Kidney (tissue), 14 donors: ENCODE data around the gene LYRM2. TPM values are rescaled to one million over a fixed set of nuclear protein-coding genes. Genes with fewer than 3 reads are reported as not detected.

Experiments used
- DNase-seq, 5 donors: peaks; one replicate each; pipeline ENCODE4 v3.0.0-alpha.2; 2013 to 2020
- FAIRE-seq: peaks from 2 replicates; lab custom pipeline; 2012; peaks lifted over from hg19 to GRCh38; lab: Jason Lieb, UNC
- H3K27ac ChIP-seq, 2 donors: one replicate each; pipeline ENCODE4 v1.7.0; 2013; ENCODE audit warnings: low read depth in 2 of 2, low read length in 2 of 2, inconsistent platforms in 1 of 2
- H3K27me3 ChIP-seq: one replicate; pipeline ENCODE4 v1.7.1; 2013; ENCODE audit warnings: low read length, inconsistent platforms; ENCODE audit not compliant: control insufficient read depth, insufficient read depth
- H3K36me3 ChIP-seq, 3 donors: one replicate each; pipeline versions ENCODE4 v1.7.0 to v1.7.1; 2013; ENCODE audit warnings: low read length in 3 of 3, control low read depth in 1 of 3, inconsistent platforms in 1 of 3; ENCODE audit not compliant: insufficient read depth in 3 of 3, control insufficient read depth in 2 of 3
- H3K4me1 ChIP-seq, 3 donors: one replicate each; pipeline versions ENCODE4 v1.7.0 to v1.7.1; 2013; ENCODE audit warnings: low read length in 3 of 3, inconsistent platforms in 1 of 3, low read depth in 1 of 3; ENCODE audit not compliant: control insufficient read depth in 2 of 3, insufficient read depth in 2 of 3
- H3K4me3 ChIP-seq, 3 donors: one replicate each; pipeline versions ENCODE4 v1.7.0 to v1.8.1; 2013; ENCODE audit warnings: low read length in 3 of 3, control low read depth in 1 of 3, inconsistent platforms in 1 of 3
- H3K9ac ChIP-seq, 3 donors: one replicate each; pipeline versions ENCODE4 v1.7.0 to v1.7.1; 2013; ENCODE audit warnings: low read length in 3 of 3, control low read depth in 1 of 3, inconsistent platforms in 1 of 3
- H3K9me3 ChIP-seq, 3 donors: one replicate each; pipeline versions ENCODE4 v1.7.0 to v1.7.1; 2013; ENCODE audit warnings: low read length in 3 of 3, control low read depth in 1 of 3, inconsistent platforms in 1 of 3; ENCODE audit not compliant: control insufficient read depth in 2 of 3, insufficient read depth in 1 of 3
- CTCF ChIP-seq: IDR thresholded peaks from 3 replicates; pipeline ENCODE4 v1.5.1; 2012; ENCODE audit warnings: mild to moderate bottlenecking, moderate library complexity, borderline replicate concordance; ENCODE audit not compliant: insufficient read depth; ENCODE audit errors: extremely low read depth
- intact Hi-C: fragments of 100-400 bp; cut with DNase I; formaldehyde crosslinking; loops from one replicate; pipeline ENCODE4 v1.11.1; 2022
- polyA plus RNA-seq: library from polyadenylated mRNA; stranded (reverse); fragments of 350-450 nt; fragmentation: Illumina TruSeq; extraction: RNeasy Lipid Tissue Mini Kit (QIAGEN cat#74804); gene quantifications from one replicate; pipeline ENCODE4 v1.2.3, GENCODE V29; 2014; ENCODE audit warnings: low read depth, low replicate concordance; ENCODE audit not compliant: insufficient read depth
- total RNA-seq: library from RNA; stranded (reverse); fragmentation: NEBNext Ultra II Directional; extraction: Animal tissue kit (Norgen Biotek cat#: 25700); gene quantifications from one replicate; pipeline ENCODE4 v1.2.1, GENCODE V29; 2021
- donor health status: control.
- donor health status: control.
- donor health status: control.
- donor health status: control.
- donor health status: control.
- donor health status: DM: yes; HTN: yes; CAD: no.
- donor health status: Normal renal cell carcinoma (clear cell type).

The LYRM2 gene
- total and polyA plus RNA-seq, 2 donors from 2014 or later: 22.6 to 42.8 TPM

- Histone ChIP-seq H3K36me3 (peaks cover 2 to 59% (median 46%) of the 10 kb centered on the region in 3 donors), H3K9ac (no peak overlapping the region)
These were observed 40.9 kb upstream of the LYRM2 start for GRCh38 chr6:89679215-89680120.

DNA sequence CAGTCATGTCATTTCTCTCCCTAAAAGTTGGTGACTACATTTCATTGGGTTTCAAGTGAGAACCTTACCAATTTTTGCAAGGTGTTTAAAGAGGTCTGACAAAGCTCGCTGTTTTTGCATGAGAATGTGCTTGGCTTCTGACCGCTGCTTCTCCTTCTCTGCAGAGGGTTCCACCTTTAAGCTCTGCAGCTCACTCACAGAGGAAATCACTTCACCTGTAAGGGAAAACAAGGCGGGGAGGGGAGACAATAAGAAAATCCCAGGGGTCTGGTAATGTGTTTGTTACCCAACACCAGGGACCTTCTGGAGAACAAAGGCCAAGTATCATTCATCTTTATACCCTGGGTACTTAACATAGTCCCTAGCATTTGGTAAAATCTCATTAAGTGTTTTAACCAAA is 40.0 kb upstream of the LYRM2 start:
- DNase-seq (no peak), FAIRE-seq (no peak)
- H3K9ac ChIP-seq: no peak overlapping the region
- no peaks in the 10 kb centered on the region for H3K27me3 ChIP-seq
- H3K9me3 ChIP-seq: no peaks in the 10 kb centered on the region
- H3K4me3 ChIP-seq: no peak overlapping the region
- intact Hi-C loops: no loop called here
- H3K36me3 ChIP-seq: peaks cover 4 to 65% (median 50%) of the 10 kb centered on the region in 3 donors
- no peak for TF ChIP-seq CTCF
- no peaks in the 10 kb centered on the region for H3K4me1 ChIP-seq
- no peak overlapping the region for H3K27ac ChIP-seq

More at GRCh38 chr6:89679215-89680120, 40.9 kb upstream of the LYRM2 start:
- intact Hi-C loops: no loop called here
- Histone ChIP-seq H3K27me3 (no peaks in the 10 kb centered on the region), H3K4me3 (no peak overlapping the region), H3K9me3 (no peaks in the 10 kb centered on the region), H3K4me1 (no peaks in the 10 kb centered on the region), H3K27ac (no peak overlapping the region)
- FAIRE-seq: no peak
- TF ChIP-seq CTCF: no peak
- no peak for DNase-seq

DNA sequence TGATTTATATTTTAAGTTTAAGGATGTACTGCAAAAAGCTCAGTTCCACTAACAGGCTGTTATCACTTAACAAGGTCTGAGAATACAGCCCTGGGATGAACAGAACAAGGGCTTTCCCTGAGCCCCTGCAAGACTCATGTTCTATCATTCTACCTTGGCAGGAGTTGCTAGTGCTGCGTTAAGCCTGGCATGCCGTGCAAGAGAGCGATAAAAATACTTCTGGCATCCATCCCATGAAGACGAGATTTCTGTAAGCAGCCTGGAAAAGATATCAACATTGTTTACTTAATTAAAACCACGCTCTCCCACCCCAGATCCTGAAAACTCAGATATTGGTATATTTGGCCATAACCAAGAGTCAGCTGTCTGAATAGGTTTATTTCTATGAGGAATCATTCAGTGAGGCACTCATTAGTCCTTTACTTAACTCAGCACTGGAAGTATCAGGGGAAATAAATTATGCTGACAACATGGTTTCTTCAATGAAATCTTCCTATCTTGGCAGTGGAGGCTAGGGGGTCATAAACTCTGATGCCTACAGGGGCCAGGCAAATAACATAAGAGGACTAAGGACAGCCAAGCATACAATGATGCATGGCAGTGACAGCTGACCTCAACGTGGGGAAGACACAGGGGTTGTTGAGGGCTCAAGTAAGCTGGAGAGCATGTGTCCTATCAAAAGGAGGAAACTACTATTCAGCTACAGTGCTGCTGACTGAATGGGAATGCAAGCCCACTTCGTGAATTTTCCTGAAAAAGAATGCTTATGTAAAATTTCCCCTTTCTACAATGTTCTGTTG is 37.6 kb upstream of the LYRM2 start:
- Histone ChIP-seq H3K36me3 (peaks cover 9 to 78% (median 59%) of the 10 kb centered on the region in 3 donors), H3K27ac (no peak overlapping the region), H3K27me3 (no peaks in the 10 kb centered on the region), H3K9ac (no peak overlapping the region), H3K9me3 (no peaks in the 10 kb centered on the region), H3K4me3 (no peak overlapping the region), H3K4me1 (no peaks in the 10 kb centered on the region)
- intact Hi-C loops: no loop called here
- TF ChIP-seq CTCF: no peak
- FAIRE-seq (no peak), DNase-seq (no peak)
